Frontal cortex (tissue), 4 donors: ENCODE measurements around the gene MBD3. TPM values are rescaled to one million over a fixed set of nuclear protein-coding genes. Genes with fewer than 3 reads are reported as not detected.

Experiments
- DNase-seq, 2 donors: peaks; one replicate each; pipeline ENCODE4 v3.0.0; 2012; ENCODE audit warnings: low spot score in 2 of 2
- FAIRE-seq: peaks from 2 replicates; lab custom pipeline; 2012; peaks lifted over from hg19 to GRCh38; lab: Jason Lieb, UNC
- total RNA-seq: library from RNA; depleted of rRNA; stranded (reverse); fragments of >200 nt; gene quantifications from one replicate; pipeline ENCODE4 v1.2.3, GENCODE V29; 2014
- donor health status: control.
- donor health status: control.
- donor health status: control.

The MBD3 gene
- total RNA-seq, 1 donor from 2014 or later, result 50.1 TPM

DNA sequence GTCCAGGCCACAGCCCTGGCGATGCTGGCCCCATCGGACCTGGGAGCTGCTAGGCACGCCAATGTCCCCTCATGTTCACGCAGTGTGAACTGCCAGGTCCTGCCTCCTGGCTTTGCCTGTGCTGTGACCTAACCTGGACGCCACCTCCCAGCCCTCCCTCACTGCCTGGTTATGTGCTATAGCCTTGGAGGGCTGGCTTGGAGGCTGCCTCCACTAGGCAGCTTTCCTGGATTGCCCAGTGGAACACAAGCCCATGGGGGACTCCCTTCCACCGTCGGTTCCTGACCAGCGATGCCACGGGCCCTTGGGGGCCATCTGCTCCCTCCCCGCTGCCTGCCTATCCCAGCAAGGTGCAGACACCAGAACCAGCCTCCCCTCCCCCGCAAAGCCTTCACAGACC is 27.8 kb upstream of the MBD3 start:
- no peak for DNase-seq
- no peak for FAIRE-seq

DNA sequence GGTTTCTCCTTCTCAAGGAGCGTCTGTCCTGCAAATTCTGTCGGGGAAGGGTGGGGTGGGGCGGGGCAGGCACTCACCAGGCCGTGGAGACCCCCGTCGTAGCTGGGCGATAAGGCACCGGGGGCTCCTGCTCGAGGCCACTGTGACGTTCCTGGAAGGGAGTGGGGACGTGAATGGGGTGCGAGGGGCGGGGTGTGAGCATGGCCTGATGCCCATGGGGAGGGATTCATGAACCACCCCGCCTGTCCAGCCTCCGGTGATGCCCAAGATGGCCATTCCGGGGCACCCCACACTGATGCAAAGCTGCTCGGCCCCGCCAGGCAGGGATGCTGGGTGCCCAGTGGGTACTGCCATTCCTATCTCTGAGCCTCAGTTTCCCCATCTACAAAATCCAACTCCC is 27.0 kb upstream of the MBD3 start:
- DNase-seq (no peak), FAIRE-seq (no peak)

GRCh38 chr19:1619094-1619439 is 26.4 kb upstream of the MBD3 start:
- no peak for FAIRE-seq
- no peak for DNase-seq

DNA sequence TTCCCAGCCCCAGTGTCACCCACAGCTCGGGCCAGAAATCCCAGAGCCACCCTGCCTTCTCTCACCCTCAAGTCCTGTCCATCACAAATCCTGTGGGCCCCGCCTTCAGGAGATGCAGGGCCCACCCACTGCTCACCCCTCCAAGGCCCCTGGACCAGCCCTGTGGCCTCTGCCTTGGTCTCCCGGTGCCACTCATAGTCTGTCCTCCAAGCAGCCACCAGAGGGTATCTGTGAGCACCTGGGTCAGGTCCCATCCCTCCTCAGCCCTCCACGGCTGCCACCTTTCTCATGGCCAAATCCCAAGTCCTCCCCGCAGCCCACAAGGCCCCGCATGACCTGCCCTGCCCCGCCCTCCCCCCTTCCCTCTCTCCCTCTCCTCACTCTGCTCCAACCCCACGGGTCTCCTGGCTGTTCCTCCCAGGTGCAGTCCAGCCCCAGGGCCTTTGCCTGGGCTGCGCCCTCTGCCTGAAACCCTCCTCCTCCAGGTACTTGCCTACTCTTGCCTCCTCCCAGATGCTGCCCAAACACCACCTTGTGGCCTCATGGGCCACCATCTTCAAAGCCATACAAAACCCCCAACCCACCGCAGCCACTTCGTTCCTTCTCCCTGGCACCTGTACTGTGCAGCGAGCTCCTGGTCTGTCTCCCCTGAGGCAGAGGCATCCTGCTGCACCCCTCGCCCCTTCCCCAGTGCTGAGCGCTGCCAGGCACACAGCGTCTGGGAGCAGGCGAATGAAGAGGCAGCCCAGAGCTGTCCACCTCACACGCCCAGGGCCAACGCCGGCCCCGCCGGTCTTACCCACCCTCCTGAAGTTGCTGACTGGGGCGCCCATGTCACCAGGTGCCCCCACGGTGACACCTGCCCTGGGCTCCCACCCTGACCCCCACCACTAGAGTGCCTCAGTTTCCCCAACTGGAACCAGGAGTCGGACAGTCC is 25.8 kb upstream of the MBD3 start:
- FAIRE-seq (no peak), DNase-seq (peak in 1 of 2 donors; percentile 74)

GRCh38 chr19:1616875-1617274 is 24.2 kb upstream of the MBD3 start:
- DNase-seq (no peak), FAIRE-seq (no peak)

DNA sequence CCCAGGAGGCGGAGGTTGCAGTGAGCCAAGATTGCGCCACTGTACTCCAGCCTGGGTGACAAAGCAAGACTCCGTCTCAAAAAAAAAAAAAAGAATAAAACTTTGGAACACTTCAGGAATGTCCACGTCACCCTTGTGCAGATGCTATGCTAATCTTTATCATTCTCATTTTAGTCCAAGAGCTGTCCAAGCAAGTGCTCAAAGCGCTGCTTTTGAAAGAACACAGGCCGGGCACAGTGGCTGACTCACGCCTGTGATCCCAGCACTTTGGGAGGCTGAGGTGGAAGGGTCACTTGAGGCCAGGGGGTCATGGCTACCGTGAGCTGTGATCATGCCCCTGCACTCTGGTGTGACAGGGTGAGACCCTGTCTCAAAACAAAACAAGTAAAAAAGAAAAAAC is 23.7 kb upstream of the MBD3 start:
- DNase-seq (no peak), FAIRE-seq (no peak)

DNA sequence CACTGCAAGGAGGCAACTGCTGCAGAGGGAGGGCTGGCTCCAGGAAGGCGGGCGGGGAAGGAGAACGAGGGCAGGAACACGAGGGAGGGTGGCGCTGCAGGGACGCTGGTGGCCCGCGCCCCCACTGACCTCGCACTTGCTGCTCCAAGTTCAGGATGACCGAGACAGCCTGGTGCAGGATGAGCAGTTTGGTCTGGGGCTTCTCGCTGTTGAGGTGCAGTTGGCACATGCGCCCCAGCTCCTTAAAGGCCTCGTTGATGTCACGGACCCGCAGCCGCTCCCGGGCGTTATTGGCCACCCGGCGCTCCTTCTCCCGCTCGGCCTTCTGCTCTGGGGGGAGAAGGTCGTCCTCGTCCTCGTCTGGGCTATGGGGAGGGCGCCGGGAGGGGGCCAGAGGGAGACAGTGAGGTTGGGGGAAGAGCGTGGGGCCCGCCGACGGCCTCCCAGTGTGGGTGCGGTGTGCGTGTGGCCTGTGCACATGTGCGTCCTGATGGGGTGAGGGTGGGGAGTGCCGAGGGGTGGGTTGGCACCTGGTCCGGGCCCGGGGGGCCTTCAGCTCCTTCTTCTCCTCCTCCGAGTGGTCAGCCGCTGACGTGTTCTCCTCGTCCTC is 22.6 kb upstream of the MBD3 start:
- FAIRE-seq (no peak), DNase-seq (no peak)

DNA sequence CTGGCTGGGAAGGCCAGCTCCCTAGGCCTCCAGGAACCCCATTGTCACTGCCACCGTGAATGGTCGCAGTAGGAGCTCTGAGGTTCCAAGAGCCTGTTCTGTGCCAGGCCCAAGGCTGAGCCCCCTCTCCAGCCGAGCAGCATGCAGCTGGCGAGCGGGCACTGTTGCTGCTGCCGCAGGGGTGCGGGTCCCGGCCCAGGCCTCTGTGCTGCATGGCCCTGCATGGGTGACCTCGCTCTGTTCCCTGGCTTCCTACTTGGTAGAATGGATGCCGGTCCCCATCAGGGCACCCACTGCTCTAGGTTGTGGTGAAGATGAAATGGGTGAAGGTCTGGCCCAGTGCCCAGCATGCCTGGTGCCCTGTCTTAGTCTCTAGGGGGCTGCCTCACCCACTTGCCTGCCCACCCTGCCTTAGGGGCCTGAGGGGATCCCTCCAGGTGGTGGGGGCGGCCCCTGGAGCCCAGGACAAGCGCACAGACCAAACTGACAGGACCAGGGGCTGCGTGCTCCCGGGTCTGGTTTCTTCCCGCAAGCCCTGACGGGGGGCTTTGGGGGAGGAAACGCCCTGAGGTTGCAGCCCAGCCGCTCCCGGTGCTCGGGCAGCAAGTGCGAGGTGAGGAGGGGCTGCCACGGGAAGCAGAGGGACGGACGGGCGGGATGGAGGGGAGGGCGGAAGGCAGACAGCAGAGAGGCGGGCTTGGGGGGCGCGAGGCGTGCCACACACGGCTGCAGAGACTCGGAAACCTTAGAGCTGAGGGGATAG is 21.3 kb upstream of the MBD3 start:
- no peak for FAIRE-seq
- DNase-seq, result no peak

DNA sequence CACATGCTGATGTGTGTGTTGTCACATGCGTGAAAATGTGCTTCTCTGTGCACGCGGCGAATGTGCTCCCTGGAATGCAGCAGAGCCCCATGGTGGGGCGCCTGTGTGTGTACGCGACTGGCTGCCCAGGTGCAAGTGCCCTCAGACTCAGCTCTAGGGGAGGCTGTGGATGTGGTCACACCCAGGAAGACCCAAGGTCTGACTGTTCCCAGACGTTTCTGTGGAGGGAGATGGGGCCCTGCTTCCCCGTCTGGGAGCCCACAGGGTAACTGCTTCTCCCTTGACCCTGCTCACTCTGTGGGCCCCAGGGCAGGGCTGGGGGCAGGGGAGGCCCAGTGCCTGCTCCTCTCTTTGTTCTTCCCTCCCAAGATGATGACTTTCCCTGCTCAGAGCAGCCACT is 20.5 kb upstream of the MBD3 start:
- no peak for FAIRE-seq
- no peak for DNase-seq

- no peak for FAIRE-seq
These were observed 19.7 kb upstream of the MBD3 start for GRCh38 chr19:1612114-1613086.

DNA sequence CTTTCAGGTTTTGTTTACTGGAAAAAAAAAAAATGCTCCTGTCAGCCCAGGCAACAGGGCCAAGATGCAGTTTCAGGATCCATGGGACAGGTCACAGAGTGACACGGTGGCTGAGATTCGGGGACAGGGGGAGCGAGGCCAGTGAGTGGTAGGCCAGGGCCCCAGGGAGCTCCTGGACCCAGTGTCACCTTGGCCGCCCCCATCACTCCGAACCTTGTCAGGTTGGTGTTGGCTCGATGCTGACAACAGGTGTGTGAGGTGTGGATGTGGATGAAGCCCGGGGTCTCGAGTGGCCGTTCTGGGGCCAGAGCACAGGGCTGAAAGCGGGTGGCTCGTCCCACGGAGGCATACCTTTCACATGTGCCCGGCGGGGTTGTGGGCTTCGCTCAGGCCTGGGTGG is 18.7 kb upstream of the MBD3 start:
- FAIRE-seq, result no peak
- no peak for DNase-seq

More at GRCh38 chr19:1612114-1613086, 19.7 kb upstream of the MBD3 start:
- no peak for DNase-seq

GRCh38 chr19:1610579-1610978 is 17.9 kb upstream of the MBD3 start:
- no peak for FAIRE-seq
- DNase-seq, result no peak

- DNase-seq, result no peak
- FAIRE-seq, result no peak
These were observed 17.2 kb upstream of the MBD3 start for GRCh38 chr19:1609680-1610474.

- DNase-seq, result no peak
- FAIRE-seq, result no peak
These were observed 16.4 kb upstream of the MBD3 start for GRCh38 chr19:1609103-1609396.

DNA sequence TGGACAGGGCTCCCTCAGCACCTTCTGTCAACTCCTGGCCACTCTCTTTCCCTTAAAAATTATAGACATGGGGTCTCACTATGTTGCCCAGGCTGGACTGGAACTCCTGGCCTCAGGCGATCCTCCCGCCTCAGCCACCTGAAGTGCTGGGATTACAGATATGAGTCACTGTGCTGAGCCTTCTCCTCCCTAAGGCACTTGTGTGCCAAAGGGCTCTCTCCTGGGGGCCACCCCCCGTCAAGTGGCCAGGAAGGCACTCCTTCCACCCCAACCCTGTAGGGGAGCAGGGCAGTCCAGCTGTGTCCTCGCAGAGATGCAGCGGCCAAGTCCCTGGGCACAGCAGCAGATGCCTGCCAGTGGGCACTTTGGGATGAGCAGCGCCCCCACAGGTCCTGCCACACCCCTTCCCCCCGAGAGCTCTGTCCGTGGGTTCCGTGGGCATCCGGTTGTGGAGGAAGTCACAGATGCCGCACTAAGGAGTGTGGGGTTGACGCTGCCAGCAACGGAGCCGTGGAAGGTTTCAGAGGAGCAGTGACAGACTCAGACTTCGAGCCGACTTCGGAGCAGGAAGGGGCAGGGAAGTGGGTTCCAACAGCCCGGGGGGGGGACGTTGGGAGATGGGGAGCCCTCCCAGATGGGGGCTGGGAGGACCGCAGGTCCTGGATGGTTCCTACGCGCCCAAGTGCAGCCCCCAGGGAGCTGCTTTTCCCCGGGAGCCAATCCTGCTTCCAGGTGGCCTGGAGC is 15.9 kb upstream of the MBD3 start:
- DNase-seq (no peak), FAIRE-seq (no peak)

- DNase-seq, result no peak
- FAIRE-seq, result no peak
These were observed 13.5 kb upstream of the MBD3 start for GRCh38 chr19:1606138-1606651.

- no peak for FAIRE-seq
- peak; percentile 98 for DNase-seq
These were observed 12.8 kb upstream of the MBD3 start, which contains the start of gene UQCR11 for GRCh38 chr19:1605236-1606137. UQCR11 (minus strand) TSS chr19:1605462; CDS start chr19:1605409, 53 bp downstream.
